ENCODE measurements around the gene NXPH4.

DNA sequence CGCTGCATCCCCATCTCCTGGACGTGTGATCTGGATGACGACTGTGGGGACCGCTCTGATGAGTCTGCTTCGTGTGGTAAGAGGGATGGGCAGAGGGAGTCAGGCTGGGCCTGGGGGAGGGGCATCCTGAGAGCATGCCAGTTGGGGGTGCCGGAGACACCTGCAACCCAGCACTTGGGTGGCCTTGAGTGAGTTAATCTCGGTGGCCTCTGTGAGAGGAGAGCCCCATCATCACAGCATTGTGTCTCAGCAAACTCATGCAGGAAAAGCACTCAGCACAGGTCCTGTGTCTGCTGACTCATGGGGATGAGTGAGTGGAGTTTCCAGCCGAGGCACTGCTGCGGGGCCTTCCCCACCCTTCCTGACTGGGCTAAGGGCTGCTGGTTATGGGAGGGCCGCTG is 49.6 kb upstream of the NXPH4 start:
- no peak for TF ChIP-seq EZH2 (IDR thresholded peaks at IDR 0.05; ENCODE audit: low read depth)
- TF ChIP-seq, protein P1, sequence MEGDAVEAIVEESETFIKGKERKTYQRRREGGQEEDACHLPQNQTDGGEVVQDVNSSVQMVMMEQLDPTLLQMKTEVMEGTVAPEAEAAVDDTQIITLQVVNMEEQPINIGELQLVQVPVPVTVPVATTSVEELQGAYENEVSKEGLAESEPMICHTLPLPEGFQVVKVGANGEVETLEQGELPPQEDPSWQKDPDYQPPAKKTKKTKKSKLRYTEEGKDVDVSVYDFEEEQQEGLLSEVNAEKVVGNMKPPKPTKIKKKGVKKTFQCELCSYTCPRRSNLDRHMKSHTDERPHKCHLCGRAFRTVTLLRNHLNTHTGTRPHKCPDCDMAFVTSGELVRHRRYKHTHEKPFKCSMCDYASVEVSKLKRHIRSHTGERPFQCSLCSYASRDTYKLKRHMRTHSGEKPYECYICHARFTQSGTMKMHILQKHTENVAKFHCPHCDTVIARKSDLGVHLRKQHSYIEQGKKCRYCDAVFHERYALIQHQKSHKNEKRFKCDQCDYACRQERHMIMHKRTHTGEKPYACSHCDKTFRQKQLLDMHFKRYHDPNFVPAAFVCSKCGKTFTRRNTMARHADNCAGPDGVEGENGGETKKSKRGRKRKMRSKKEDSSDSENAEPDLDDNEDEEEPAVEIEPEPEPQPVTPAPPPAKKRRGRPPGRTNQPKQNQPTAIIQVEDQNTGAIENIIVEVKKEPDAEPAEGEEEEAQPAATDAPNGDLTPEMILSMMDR (conservative IDR thresholded peaks at IDR 0.05), result no peak

Data from PC-9 (cell line).